ENCODE results near the gene FNTB.
"Not testable (repeated sequence)": the region's sequence is repeated elsewhere in the genome, so short reads cannot be mapped to it uniquely, and the experiment has no call there.

Gene FNTB

GRCh38 chr14:65071544-65071943, 84.8 kb downstream of the FNTB start:
- Mint-ChIP-seq H3K36me3 (peaks cover 18% of the 10 kb centered on the region), H3K4me1 (peaks cover 27% of the 10 kb centered on the region), H3K4me3 (no peak overlapping the region)

GRCh38 chr14:65072256-65072655, 85.6 kb downstream of the FNTB start:
- H3K9me3 Mint-ChIP-seq: no peaks in the 10 kb centered on the region
- H3K27me3 Mint-ChIP-seq: no peaks in the 10 kb centered on the region
- H3K36me3 Mint-ChIP-seq: peaks cover 19% of the 10 kb centered on the region
- H3K4me1 Mint-ChIP-seq: peaks cover 31% of the 10 kb centered on the region
- H3K27ac Mint-ChIP-seq: no peak overlapping the region
- H3K4me3 Mint-ChIP-seq: no peak overlapping the region

More at GRCh38 chr14:65071544-65071943, 84.8 kb downstream of the FNTB start:
- H3K27ac Mint-ChIP-seq: no peak overlapping the region
- no peaks in the 10 kb centered on the region for H3K27me3 Mint-ChIP-seq
- H3K9me3 Mint-ChIP-seq: no peaks in the 10 kb centered on the region

- no peaks in the 10 kb centered on the region for H3K27me3 Mint-ChIP-seq
- H3K36me3 Mint-ChIP-seq: peaks cover 21% of the 10 kb centered on the region
- H3K9me3 Mint-ChIP-seq: no peaks in the 10 kb centered on the region
- H3K4me3 Mint-ChIP-seq: no peak overlapping the region
- H3K4me1 Mint-ChIP-seq: peaks cover 34% of the 10 kb centered on the region
- peak overlapping the region; percentile 8 for H3K27ac Mint-ChIP-seq
These were observed 86.2 kb downstream of the FNTB start for GRCh38 chr14:65072937-65073336.

- Mint-ChIP-seq H3K4me3 (no peak overlapping the region), H3K27me3 (no peaks in the 10 kb centered on the region), H3K27ac (peak overlapping the region; percentile 69), H3K9me3 (no peaks in the 10 kb centered on the region), H3K4me1 (peaks cover 34% of the 10 kb centered on the region), H3K36me3 (peaks cover 19% of the 10 kb centered on the region)
These were observed 87.0 kb downstream of the FNTB start for GRCh38 chr14:65073605-65074201.

- peak overlapping the region; percentile 69 for H3K27ac Mint-ChIP-seq
- no peaks in the 10 kb centered on the region for H3K27me3 Mint-ChIP-seq
- peaks cover 19% of the 10 kb centered on the region for H3K36me3 Mint-ChIP-seq
- no peak overlapping the region for H3K4me3 Mint-ChIP-seq
- no peaks in the 10 kb centered on the region for H3K9me3 Mint-ChIP-seq
- H3K4me1 Mint-ChIP-seq: peaks cover 42% of the 10 kb centered on the region
These were observed 87.9 kb downstream of the FNTB start for GRCh38 chr14:65074449-65075150.

GRCh38 chr14:65075628-65076325, 89.1 kb downstream of the FNTB start:
- H3K4me3 Mint-ChIP-seq: no peak overlapping the region
- H3K4me1 Mint-ChIP-seq: peaks cover 54% of the 10 kb centered on the region
- peaks cover 29% of the 10 kb centered on the region for H3K36me3 Mint-ChIP-seq
- no peaks in the 10 kb centered on the region for H3K9me3 Mint-ChIP-seq
- no peak overlapping the region for H3K27ac Mint-ChIP-seq
- H3K27me3 Mint-ChIP-seq: no peaks in the 10 kb centered on the region

- Mint-ChIP-seq H3K36me3 (peaks cover 40% of the 10 kb centered on the region), H3K4me1 (peaks cover 70% of the 10 kb centered on the region), H3K27ac (no peak overlapping the region)
These were observed 90.6 kb downstream of the FNTB start for GRCh38 chr14:65077318-65077717.

GRCh38 chr14:65079201-65079600, 92.5 kb downstream of the FNTB start:
- Mint-ChIP-seq H3K27ac (peak overlapping the region; percentile 21), H3K4me1 (peaks cover 80% of the 10 kb centered on the region), H3K9me3 (no peaks in the 10 kb centered on the region), H3K36me3 (peaks cover 44% of the 10 kb centered on the region), H3K4me3 (peak overlapping the region; percentile 19), H3K27me3 (no peaks in the 10 kb centered on the region)

More at GRCh38 chr14:65077318-65077717, 90.6 kb downstream of the FNTB start:
- Mint-ChIP-seq H3K4me3 (no peak overlapping the region), H3K27me3 (no peaks in the 10 kb centered on the region), H3K9me3 (no peaks in the 10 kb centered on the region)

- no peaks in the 10 kb centered on the region for H3K9me3 Mint-ChIP-seq
- H3K4me3 Mint-ChIP-seq: peak overlapping the region; percentile 19
- H3K36me3 Mint-ChIP-seq: peaks cover 46% of the 10 kb centered on the region
- H3K4me1 Mint-ChIP-seq: peaks cover 80% of the 10 kb centered on the region
- H3K27me3 Mint-ChIP-seq: no peaks in the 10 kb centered on the region
- H3K27ac Mint-ChIP-seq: peak overlapping the region; percentile 21
These were observed 93.1 kb downstream of the FNTB start for GRCh38 chr14:65079768-65080167.

GRCh38 chr14:65080960-65081747, 94.5 kb downstream of the FNTB start:
- Mint-ChIP-seq H3K9me3 (peaks cover 3% of the 10 kb centered on the region), H3K4me3 (peak overlapping the region; percentile 27), H3K4me1 (peaks cover 80% of the 10 kb centered on the region), H3K27me3 (no peaks in the 10 kb centered on the region), H3K36me3 (peaks cover 50% of the 10 kb centered on the region), H3K27ac (no peak overlapping the region)

- Mint-ChIP-seq H3K27me3 (no peaks in the 10 kb centered on the region), H3K27ac (peak overlapping the region; percentile 51), H3K4me1 (peaks cover 88% of the 10 kb centered on the region), H3K9me3 (peaks cover 6% of the 10 kb centered on the region), H3K36me3 (peaks cover 62% of the 10 kb centered on the region), H3K4me3 (peak overlapping the region; percentile 23)
These were observed 96.2 kb downstream of the FNTB start for GRCh38 chr14:65082930-65083329.

GRCh38 chr14:65084554-65085505, 98.1 kb downstream of the FNTB start:
- peaks cover 6% of the 10 kb centered on the region for H3K9me3 Mint-ChIP-seq
- peaks cover 87% of the 10 kb centered on the region for H3K4me1 Mint-ChIP-seq
- H3K36me3 Mint-ChIP-seq: peaks cover 68% of the 10 kb centered on the region

GRCh38 chr14:65086686-65087085, 100.0 kb downstream of the FNTB start:
- Mint-ChIP-seq H3K4me1 (peaks cover 82% of the 10 kb centered on the region), H3K36me3 (peaks cover 64% of the 10 kb centered on the region)
- not testable (repeated sequence) for H3K27ac Mint-ChIP-seq, H3K9me3 Mint-ChIP-seq, H3K4me3 Mint-ChIP-seq, H3K27me3 Mint-ChIP-seq

More at GRCh38 chr14:65084554-65085505, 98.1 kb downstream of the FNTB start:
- peak overlapping the region; percentile 68 for H3K27ac Mint-ChIP-seq
- no peak overlapping the region for H3K4me3 Mint-ChIP-seq
- no peaks in the 10 kb centered on the region for H3K27me3 Mint-ChIP-seq

- H3K9me3 Mint-ChIP-seq, H3K27ac Mint-ChIP-seq, H3K27me3 Mint-ChIP-seq: not testable (repeated sequence)
- peaks cover 76% of the 10 kb centered on the region for H3K4me1 Mint-ChIP-seq
- H3K4me3 Mint-ChIP-seq: peak overlapping the region; percentile 3
- peaks cover 55% of the 10 kb centered on the region for H3K36me3 Mint-ChIP-seq
These were observed 101.1 kb downstream of the FNTB start for GRCh38 chr14:65087835-65088234.
